ENCODE data around the gene NR6A1.

NR6A1 gene

GRCh38 chr9:124771867-124772679, 962 bp upstream of the NR6A1 start:
- peak; percentile 95 for TF ChIP-seq CTCF (IDR thresholded peaks at IDR 0.05; ENCODE audit: insufficient read depth, low read length, poor library complexity, severe bottlenecking)
- peak overlapping the region; percentile 73 for H3K4me3 ChIP-seq (replicated peaks; ENCODE audit: low read depth, low read length)
- no peaks in the 10 kb centered on the region for H3K36me3 ChIP-seq (ENCODE audit: control insufficient read depth, insufficient read depth, low read length)
- peak; percentile 72 for DNase-seq (ENCODE audit: extremely low read depth, insufficient read length)
- no peaks in the 10 kb centered on the region; the same call in 1 of the 2 replicates for H3K27me3 ChIP-seq (replicated peaks; ENCODE audit: control insufficient read depth, insufficient read depth, low read length)

DNA sequence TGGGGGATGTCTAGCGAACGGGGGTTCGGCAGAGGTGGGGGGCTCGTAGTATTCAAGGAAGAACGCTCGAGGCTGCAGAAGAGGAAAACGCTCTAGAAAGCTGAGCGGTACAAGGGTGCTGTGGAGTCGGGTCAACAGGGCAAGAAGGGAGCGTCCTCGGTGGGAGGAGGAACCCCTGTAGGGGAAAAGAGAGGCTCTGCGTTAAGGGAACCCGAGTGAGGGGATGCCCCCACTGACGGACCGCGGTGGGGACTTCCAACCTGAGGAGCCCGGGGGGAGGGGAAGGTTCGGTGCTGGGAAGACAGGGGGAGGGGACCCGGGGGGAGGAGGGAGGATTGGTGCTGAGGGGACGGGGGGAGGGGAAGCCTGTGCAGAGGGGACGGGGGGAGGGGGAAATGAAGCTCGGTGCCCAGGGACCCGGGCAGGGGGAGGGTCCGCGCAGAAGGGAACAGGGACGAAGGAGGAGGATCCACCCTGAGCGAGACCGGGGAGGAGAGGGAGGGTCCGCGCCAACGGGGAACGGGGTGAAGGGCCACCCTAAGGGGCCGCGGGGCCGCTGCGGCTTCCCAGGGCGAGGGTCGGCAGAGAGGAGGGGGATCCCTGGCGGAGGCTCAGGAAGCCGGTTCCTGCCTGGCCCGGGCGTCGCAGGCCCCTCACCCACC, 621 bp downstream of the NR6A1 start:
- Histone ChIP-seq H3K4me3 (replicated peaks; ENCODE audit: low read depth, low read length) (peak overlapping the region; percentile 90), H3K27me3 (replicated peaks; ENCODE audit: control insufficient read depth, insufficient read depth, low read length) (no peaks in the 10 kb centered on the region), H3K36me3 (ENCODE audit: control insufficient read depth, insufficient read depth, low read length) (no peaks in the 10 kb centered on the region)
- peak; percentile 64 for DNase-seq (ENCODE audit: extremely low read depth, insufficient read length)
- TF ChIP-seq CTCF (IDR thresholded peaks at IDR 0.05; ENCODE audit: insufficient read depth, low read length, poor library complexity, severe bottlenecking): no peak

DNA sequence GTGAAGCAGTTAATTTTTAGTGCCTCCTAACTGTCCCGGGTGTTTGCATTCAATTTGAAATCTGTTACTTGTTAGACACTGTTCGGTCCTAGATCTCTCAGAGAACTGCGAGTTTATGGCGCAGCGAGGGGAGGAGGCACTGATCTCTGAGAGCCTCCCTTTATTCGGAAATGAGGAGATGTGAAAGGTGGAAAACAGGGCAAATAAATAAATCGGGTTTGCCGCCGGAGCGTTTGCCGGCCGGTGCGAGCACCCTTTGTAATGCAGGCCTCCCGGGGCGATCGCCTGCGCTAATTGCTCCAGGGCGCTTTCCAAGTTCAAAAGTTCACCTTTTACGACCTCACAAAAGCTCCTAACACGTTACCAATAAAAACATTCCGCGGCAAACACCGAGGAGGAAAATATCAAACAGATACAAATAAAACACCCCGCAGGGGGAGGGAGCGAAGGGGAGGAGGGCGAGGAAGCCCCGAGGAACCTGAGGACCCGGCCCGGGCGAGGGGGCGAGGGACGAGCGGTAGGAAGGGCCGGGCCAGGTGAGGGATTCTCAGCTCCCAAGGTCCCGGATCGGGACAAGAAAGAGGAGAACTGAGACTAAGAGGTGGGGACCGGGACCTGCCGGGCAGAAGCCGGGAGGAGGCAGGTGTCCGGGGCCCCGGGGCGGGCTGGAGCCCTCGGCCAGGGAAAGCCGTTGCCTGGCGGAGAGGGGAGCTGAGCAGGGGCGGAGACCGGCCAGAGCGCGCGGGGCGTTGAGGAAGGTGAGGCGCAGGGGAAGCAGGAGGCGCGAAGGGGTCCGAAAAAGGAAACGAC, 1.4 kb downstream of the NR6A1 start:
- no peak for DNase-seq (ENCODE audit: extremely low read depth, insufficient read length)
- no peak for TF ChIP-seq CTCF (IDR thresholded peaks at IDR 0.05; ENCODE audit: insufficient read depth, low read length, poor library complexity, severe bottlenecking)
- no peaks in the 10 kb centered on the region for H3K36me3 ChIP-seq (ENCODE audit: control insufficient read depth, insufficient read depth, low read length)
- H3K4me3 ChIP-seq (replicated peaks; ENCODE audit: low read depth, low read length): peak overlapping the region; percentile 90
- H3K27me3 ChIP-seq (replicated peaks; ENCODE audit: control insufficient read depth, insufficient read depth, low read length): no peaks in the 10 kb centered on the region

GRCh38 chr9:124768750-124769548, 2.2 kb downstream of the NR6A1 start:
- no peaks in the 10 kb centered on the region for H3K36me3 ChIP-seq (ENCODE audit: control insufficient read depth, insufficient read depth, low read length)
- TF ChIP-seq CTCF (IDR thresholded peaks at IDR 0.05; ENCODE audit: insufficient read depth, low read length, poor library complexity, severe bottlenecking): no peak
- DNase-seq (ENCODE audit: extremely low read depth, insufficient read length): no peak
- no peaks in the 10 kb centered on the region for H3K27me3 ChIP-seq (replicated peaks; ENCODE audit: control insufficient read depth, insufficient read depth, low read length)
- H3K4me3 ChIP-seq (replicated peaks; ENCODE audit: low read depth, low read length): peak overlapping the region; percentile 90

DNA sequence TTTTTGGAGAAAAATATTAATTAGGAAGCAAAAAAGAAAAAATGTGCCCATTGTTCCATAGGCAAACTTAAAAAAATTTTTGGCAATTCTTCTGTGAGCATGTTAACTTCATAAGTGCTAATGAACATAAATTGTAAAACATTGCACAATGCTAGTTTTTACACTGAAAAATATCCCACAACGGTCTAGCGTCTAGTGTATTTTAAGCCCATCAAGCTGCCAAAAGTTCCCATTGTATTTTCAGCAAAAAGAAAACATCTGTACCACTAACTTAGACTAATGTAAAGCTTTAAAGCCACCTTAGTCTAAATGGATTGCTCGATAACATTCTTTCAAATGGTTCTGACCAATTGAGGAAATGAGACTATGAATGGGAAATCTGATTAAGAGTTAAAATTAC, 2.8 kb downstream of the NR6A1 start:
- TF ChIP-seq CTCF (IDR thresholded peaks at IDR 0.05; ENCODE audit: insufficient read depth, low read length, poor library complexity, severe bottlenecking): no peak
- no peak for DNase-seq (ENCODE audit: extremely low read depth, insufficient read length)
- no peaks in the 10 kb centered on the region for H3K27me3 ChIP-seq (replicated peaks; ENCODE audit: control insufficient read depth, insufficient read depth, low read length)
- no peaks in the 10 kb centered on the region for H3K36me3 ChIP-seq (ENCODE audit: control insufficient read depth, insufficient read depth, low read length)
- H3K4me3 ChIP-seq (replicated peaks; ENCODE audit: low read depth, low read length): no peak overlapping the region
